ENCODE measurements around the gene PRRT4.
A peak's percentile ranks its signal among the peaks of the same experiment; 100 is the strongest.

- TF ChIP-seq CTCF (IDR thresholded peaks at IDR 0.05): peak; percentile 67 to 87 (median 80)
- TF ChIP-seq POLR2A (IDR thresholded peaks at IDR 0.05): no peak
Observed at GRCh38 chr7:128387216-128388144, 26.0 kb upstream of the PRRT4 start.

All from right lobe of liver (tissue), 4 donors.